ENCODE data around the gene USP11. TPM values are rescaled to one million over a fixed set of nuclear protein-coding genes. Genes with fewer than 3 reads are reported as not detected.

The USP11 gene
- total RNA-seq, 1 experiment from 2014 or later: 62.0 TPM

GRCh38 chrX:47187106-47187677, 45.6 kb upstream of the USP11 start:
- Histone ChIP-seq H3K4me3 (replicated peaks in 1 of 2; ENCODE audit: low read depth in 1 of 2, low read length in 2 of 2) (no peak overlapping the region), H3K27me3 (ENCODE audit: insufficient read depth, low read length) (no peaks in the 10 kb centered on the region), H3K4me1 (ENCODE audit: control insufficient read depth in 1 of 2, insufficient read depth in 2 of 2, low read length in 2 of 2) (peaks cover 0 to 12% of the 10 kb centered on the region in 2 experiments; a peak in 2 of 4 replicates), H3K9ac (ENCODE audit: low read length) (no peak overlapping the region), H3K79me2 (ENCODE audit: insufficient read depth, low read length) (peaks cover 15% of the 10 kb centered on the region), H3K9me3 (ENCODE audit: control insufficient read depth in 1 of 2, insufficient read depth in 1 of 2, low read depth in 1 of 2, low read length in 2 of 2) (no peaks in the 10 kb centered on the region), H3K9me2 (ENCODE audit: insufficient read depth) (no peaks in the 10 kb centered on the region), H3K27ac (ENCODE audit: low read depth, low read length) (no peak overlapping the region), H3K36me3 (ENCODE audit: control insufficient read depth in 1 of 2, insufficient read depth in 2 of 2, low read length in 2 of 2) (no peaks in the 10 kb centered on the region; a peak in 1 of 4 replicates), H3K4me2 (ENCODE audit: low read length) (no peak overlapping the region), H4K20me1 (ENCODE audit: insufficient read depth) (no peaks in the 10 kb centered on the region), H2AFZ (ENCODE audit: low read depth, low read length, poor library complexity, severe bottlenecking) (no peak overlapping the region)
- intact Hi-C loops (cut with micrococcal nuclease): no loop called here
- DNase-seq (ENCODE audit: low read depth, low spot score): no peak
- CTCF ChIA-PET: interaction anchor here (1.3 kb wide), 1 partner anchor 336 kb away, joined by 4 read pairs; no protein-coding TSS in a partner anchor
- POLR2A ChIA-PET: no interaction called here
- no TSS peak for BruUV-seq (replicated peaks)
- RAD21 ChIA-PET (ENCODE audit: low non-redundant PET in 1 of 2, low total read pairs in 2 of 2, uncharacterized antibody in 2 of 2, unreplicated experiment in 2 of 2): no interaction called here
- ATAC-seq: no peak
- TF ChIP-seq SRF (IDR thresholded peaks at IDR 0.05; ENCODE audit: low read depth) (no peak), ZBTB33 (IDR thresholded peaks at IDR 0.05; ENCODE audit: extremely low read depth, insufficient replicate concordance, low read length) (no peak), TCF7L2 (IDR thresholded peaks at IDR 0.05; ENCODE audit: borderline replicate concordance, extremely low read depth, insufficient read depth, insufficient read length) (no peak), CBX3 (IDR thresholded peaks at IDR 0.05; ENCODE audit: low read depth) (no peak), ELF1 (IDR thresholded peaks at IDR 0.05; ENCODE audit: borderline replicate concordance, low read depth) (no peak), ZFX (IDR thresholded peaks at IDR 0.05) (no peak), POLR2A (IDR thresholded peaks at IDR 0.05; ENCODE audit: borderline replicate concordance, extremely low read depth, insufficient read depth, insufficient read length) (no peak), MAX (IDR thresholded peaks at IDR 0.05) (no peak), ATF3 (IDR thresholded peaks at IDR 0.05) (no peak), SIN3A (IDR thresholded peaks at IDR 0.05; ENCODE audit: low read depth) (no peak), EZH2phosphoT487 (IDR thresholded peaks at IDR 0.05; ENCODE audit: borderline replicate concordance) (no peak), EGR1 (IDR thresholded peaks at IDR 0.05; ENCODE audit: low read depth) (no peak), CTCF (IDR thresholded peaks at IDR 0.05 in 2 of 3, conservative IDR thresholded peaks at IDR 0.05 in 1 of 3; ENCODE audit: borderline replicate concordance in 1 of 3, insufficient read depth in 1 of 3, low read depth in 2 of 3, low read length in 2 of 3) (no peak), RAD21 (IDR thresholded peaks at IDR 0.05; ENCODE audit: low read depth) (no peak), SP1 (IDR thresholded peaks at IDR 0.05; ENCODE audit: low read depth) (no peak), REST (IDR thresholded peaks at IDR 0.05; ENCODE audit: low read depth) (no peak), FOSL1 (IDR thresholded peaks at IDR 0.05; ENCODE audit: low read depth) (no peak)
